NCI-H510A treated with DMSO at 0.1 percent for 48 hours (cell line): ENCODE measurements around the gene AQR.
"Not testable (repeated sequence)": the region's sequence is repeated elsewhere in the genome, so short reads cannot be mapped to it uniquely, and the experiment has no call there.

Experiments
- DNase-seq: peaks from one replicate; lab custom pipeline; 2025; lab: John Stamatoyannopoulos, UW

The AQR gene

GRCh38 chr15:34952481-34952880, 17.1 kb downstream of the AQR start:
- DNase-seq = no peak

- DNase-seq = no peak
Measured at GRCh38 chr15:34951993-34952392, 17.5 kb downstream of the AQR start.

DNA sequence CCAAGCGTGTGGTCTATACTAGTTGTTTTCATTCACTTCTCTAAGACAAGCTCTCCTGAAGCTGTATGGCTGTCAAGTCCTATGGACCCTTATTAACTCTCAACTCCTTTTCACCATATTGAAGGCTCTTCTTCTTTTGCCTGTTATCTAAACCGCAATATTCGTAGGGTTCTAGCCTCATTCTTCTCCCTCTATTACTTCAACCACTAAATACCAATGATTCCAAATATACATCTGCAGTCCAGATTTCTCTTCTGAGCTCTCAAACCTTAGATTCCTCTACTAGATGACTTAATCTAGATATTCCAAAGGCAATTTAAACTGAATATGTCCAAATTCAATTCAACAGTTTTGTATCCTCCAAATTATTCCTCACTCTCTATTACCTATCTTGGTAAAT, 24.6 kb downstream of the AQR start:
- no peak for DNase-seq

DNA sequence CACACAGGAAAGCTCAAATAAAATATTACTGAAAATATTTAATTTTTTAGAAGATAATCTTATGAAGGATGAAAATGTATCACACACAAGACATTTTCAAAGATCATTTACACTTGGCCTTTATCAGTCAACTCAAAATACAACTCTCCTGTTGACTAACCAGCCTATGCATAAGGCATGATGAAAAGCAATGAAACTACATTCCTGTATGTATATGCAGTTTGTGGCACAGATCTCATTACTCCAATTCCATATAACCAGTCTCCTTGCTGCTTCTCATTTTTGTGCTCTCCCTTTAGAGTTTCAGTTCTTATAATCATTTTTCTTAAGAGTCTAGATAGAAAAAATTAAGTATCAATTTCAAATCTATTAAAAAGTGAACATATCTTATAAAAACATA, 25.8 kb downstream of the AQR start:
- DNase-seq = no peak

DNA sequence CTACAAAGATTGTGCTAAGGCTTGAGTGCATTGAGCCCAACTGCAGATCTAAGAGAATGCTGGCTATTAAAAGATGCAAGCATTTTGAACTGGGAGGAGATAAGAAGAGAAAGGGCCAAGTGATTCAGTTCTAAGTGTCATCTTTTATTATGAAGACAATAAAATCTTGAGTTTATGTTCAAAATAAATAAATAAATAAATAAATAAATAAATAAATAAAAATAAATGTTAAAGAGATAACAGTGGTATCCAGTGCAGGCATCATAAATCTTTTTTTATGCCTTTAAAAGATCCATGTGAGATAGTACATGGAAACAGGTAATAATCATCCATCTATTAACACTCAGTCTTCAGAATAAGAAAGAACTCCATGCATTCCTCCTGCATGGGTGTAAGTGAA, 26.3 kb downstream of the AQR start:
- DNase-seq = not testable (repeated sequence)

DNA sequence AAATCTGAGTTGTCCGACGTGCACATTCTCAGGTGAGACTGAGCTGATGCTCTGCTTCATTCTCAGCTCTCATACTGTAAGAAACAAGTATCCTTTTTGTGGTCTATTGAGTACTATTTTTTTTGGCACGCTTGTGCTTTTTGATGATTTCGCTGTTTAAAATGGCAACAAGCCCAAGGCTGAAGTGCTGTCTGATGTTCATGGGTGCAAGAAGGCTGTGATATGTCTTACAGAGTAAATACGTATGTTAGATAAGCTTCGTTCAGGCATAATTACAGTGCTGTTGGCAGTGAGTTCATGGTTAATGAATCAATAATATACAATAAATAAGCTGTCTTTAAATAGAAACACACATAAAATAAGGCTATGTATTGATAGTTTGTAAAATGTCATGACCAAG, 27.2 kb downstream of the AQR start:
- no peak for DNase-seq

GRCh38 chr15:34941831-34942230, 27.7 kb downstream of the AQR start:
- no peak for DNase-seq

DNA sequence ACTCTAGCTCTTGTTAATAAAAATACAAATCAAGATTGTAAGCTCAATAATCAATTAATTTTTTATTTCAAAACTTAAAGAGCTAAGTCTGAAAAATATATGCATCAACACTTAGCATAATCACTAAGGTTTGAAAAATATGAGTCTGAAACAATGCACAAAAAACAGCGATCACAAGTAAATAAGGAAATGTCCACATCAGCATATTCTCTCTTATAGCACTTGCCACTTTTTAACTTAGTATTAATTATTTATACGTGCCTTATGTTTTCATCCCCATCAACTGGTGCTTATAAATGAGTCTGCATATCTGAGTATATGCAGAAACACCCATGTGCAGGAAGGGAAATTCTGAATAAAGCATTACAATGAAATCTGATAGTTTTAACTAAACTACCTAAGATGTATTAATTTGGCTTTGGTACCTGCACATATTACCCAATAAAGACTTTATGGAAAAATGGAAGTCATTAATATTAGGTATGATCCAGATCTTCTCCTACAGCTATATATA, 28.3 kb downstream of the AQR start:
- no peak for DNase-seq

- DNase-seq = no peak
Measured at GRCh38 chr15:34933432-34933975, 36.0 kb downstream of the AQR start.

- DNase-seq = not testable (repeated sequence)
Measured at GRCh38 chr15:34928349-34928748, 41.2 kb downstream of the AQR start.

- DNase-seq = no peak
Measured at GRCh38 chr15:34927726-34928125, 41.8 kb downstream of the AQR start.

DNA sequence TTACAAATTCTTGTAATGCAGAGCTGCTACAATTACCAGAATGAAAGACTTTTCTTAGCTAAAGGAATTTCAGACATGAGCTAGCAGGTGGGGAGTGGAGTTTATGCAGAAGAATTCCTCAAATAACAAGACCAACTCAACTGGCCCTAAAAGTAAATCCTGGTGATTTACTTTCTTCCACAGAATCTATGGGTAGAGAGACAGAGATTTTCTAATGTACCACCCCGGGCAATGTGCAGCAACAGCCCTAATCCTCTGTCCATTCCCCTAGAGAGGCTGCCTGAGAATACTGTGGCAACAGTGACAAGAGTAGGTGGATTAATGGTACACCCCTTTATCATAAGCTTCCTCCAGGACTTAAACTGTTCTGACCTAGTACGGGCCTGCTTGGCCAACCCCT, 55.2 kb downstream of the AQR start:
- DNase-seq = no peak

DNA sequence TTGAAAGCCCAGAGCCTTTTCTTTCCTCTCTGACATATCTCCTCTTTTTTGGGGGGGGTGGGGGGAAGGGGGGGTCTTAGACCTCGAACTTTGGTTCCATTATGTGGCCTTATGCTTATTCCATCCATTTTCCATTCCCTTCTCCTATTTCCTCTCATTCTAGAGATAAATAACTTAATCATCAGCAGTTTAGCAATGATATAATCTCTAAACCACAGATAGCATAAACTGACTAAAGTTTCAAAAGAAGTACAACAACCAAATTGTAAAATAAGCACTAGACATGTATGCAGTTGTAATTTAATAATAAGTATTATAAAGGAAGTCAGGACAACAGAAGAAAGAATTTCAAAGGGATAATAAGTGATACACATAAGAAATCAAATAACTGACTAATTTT, 64.5 kb downstream of the AQR start:
- no peak for DNase-seq

GRCh38 chr15:34904527-34904926, 65.0 kb downstream of the AQR start:
- no peak for DNase-seq

DNA sequence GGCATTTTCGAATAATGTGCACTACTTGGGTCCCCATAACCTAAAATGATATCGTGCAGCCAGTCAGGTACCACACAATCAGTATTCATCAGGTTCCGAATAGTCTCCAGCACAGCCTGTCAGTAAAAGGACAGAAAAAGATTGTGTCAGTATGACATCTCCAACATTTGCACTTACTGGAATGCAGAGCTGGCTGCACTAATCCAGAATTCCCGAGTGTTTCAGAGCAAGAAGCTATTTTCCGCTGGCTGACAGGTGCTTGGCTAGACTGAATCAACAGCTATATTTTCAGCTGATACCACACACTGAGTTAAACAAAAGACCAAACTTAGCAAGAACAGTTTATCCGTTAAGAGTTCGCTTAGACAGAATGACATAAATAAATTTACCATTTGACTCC, 68.8 kb downstream of the AQR start:
- no peak for DNase-seq

DNA sequence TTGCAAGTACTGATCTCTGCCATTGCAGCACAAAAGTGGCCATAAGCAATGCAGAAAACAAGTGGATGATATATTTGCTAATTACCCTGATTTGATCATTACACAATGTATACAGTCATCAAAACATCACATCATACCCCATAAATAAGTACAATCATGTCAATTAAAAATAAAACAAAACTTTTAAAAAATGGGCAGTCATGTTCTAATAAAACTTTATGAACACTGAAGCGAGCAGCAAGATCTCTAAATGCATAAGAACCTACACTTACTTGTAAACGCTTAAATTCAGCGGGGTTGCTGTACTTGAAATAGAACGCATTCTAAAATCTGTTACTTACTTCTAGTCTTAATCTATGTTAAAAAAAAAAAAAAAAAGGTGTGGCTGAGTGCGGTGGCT, 73.4 kb downstream of the AQR start:
- DNase-seq = no peak

GRCh38 chr15:34893967-34894366, 75.6 kb downstream of the AQR start:
- DNase-seq = no peak

- DNase-seq = no peak
Measured at GRCh38 chr15:34892963-34893591, 76.5 kb downstream of the AQR start.

- DNase-seq = no peak
Measured at GRCh38 chr15:34890424-34890823, 79.1 kb downstream of the AQR start.

DNA sequence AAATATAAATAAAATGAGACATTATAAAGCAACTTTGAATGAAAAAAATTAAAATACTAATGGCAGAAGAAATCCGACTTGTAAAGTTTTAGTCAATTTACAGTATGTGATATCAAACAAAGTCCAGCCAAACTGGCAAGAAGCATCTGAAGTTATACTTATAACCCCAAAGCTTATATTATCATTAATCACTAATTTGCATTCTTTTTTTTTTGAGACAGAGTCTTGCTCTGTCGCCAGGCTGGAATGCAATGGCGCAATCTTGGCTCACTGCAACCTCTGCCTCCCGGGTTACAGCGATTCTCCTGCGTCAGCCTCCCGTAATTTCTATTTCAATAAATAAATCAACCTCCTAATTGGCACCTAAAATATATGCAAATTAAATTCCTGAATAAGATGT, 80.1 kb downstream of the AQR start:
- DNase-seq = no peak

DNA sequence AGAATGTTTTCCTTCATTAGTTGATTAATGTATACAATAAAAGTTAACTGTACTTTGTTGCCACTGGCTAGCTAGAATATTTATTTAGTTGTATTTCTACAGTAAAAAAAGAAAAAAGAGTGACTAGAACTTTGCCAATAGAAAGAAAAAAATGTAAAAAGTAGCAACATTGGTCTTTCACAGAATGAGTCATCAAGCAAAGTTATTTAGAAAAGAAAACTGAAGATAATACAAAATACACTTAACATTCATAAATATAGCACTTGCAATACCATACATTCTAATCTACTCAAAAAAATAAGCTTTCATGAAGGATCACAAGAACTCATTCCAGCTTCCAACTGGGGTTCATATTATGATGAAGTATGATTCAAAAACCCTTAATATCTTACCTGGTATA, 83.4 kb downstream of the AQR start:
- DNase-seq = no peak

GRCh38 chr15:34883633-34884032, 85.9 kb downstream of the AQR start:
- no peak for DNase-seq

- DNase-seq = no peak
Measured at GRCh38 chr15:34883042-34883441, 86.5 kb downstream of the AQR start.

GRCh38 chr15:34879107-34879506, 90.4 kb downstream of the AQR start:
- DNase-seq = no peak
